NCI-H2196 treated with DMSO at 0.1 percent for 48 hours (cell line): ENCODE measurements around the gene SLC4A8.

ENCODE experiments used
- DNase-seq: peaks from one replicate; lab custom pipeline; 2025; ENCODE audit not compliant: unreplicated experiment; lab: John Stamatoyannopoulos, UW

Gene SLC4A8

DNA sequence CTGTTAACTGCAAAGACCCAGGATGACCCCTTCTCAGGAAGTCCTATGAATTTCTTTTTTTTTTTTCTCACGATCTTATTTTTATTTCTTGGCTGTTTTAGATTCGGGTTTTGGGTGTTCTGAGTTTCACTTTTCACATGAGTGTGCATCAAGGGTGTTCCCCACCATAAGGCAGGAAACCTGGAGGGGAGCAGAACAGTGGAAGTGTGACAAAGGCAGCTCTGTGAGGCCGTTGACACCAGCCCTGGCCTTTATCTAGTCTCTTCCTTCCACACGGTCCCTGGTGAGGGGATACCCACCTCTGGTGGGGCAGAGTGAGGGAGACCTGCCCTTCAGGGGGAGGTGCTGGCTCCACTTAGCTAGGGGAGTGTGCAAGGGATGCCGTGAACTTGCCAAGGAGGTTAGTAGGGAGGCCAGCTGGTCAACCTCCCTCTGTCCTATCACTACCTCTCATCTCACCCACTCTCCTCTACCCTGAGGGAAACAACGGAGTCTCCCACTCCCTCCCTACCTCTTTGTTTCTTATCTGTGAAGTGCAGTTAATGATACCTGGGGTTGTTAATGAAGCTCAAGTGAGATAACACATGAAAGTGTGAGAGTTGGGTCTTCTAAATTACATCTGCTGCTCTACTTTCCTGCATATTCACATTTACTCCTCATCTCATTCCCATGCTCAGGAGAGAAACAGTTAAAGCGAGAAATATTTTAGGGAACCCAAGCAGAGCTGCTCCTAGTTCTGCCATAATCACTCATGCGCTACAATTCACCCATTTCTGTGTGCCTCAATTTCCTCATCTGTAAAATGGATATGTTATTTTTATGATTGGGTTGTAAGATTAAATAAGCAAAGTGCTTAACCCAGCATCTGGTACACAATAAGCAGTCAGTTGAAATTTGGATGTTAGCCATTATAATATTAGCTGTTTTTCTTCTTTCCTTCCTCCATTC is 29.1 kb upstream of the SLC4A8 start:
- DNase-seq, result no peak

DNA sequence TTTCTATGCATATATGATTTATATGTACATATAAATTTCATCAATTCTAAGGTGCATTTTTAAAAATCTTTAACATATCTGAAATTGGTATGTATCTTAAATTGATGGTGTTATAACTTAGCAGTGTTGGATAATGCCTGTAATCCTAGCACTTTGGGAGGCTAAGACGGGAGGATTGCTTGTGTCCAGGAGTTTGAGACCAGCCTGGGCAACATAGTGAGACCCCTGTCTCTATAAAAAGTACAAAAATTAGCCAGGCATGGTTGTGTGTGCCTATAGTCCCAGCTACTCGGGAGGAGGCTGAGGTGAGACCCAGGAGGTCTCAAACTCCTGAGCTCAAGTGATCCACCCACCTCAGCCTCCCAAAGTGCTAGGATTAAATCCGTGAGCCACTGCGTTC is 27.0 kb upstream of the SLC4A8 start:
- no peak for DNase-seq

DNA sequence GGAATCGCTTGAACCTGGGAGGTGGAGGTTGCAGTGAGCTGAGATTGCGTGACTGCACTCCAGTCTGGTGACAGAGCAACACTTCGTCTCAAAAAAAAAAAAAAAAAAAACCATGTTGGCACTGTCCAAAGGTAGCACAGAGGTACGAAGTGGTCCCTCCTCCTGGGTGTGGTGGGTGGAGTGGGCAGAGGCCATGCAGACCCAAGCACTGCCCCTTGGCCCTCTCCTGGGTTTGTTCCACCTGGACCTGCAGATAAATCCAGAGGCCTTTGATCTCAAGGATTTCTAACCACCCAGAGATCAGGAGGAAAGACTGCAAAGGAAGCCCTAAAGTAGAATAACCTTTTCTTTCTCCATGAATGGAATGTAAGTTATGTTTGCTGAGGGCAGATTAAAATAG is 24.7 kb upstream of the SLC4A8 start:
- no peak for DNase-seq

DNA sequence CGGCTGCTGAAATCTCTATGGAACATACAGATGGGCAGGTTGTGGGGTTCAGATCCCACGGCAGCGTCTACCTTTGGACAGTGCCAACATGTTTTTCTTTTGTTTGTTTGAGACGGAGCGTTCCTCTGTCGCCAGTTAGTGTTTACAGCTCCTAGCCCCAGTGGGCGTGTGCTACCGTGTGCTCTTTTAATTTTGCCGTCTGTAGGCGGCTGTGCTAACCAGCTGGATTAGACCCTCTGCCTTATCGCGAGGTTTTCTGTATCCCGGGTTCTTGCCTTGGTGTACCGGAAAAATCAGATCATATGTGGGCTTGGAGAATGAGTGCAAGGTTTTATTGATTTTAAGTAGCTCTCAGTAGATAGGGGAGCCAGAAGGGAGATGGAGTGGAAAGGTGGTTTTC is 23.6 kb upstream of the SLC4A8 start:
- DNase-seq, result no peak

DNA sequence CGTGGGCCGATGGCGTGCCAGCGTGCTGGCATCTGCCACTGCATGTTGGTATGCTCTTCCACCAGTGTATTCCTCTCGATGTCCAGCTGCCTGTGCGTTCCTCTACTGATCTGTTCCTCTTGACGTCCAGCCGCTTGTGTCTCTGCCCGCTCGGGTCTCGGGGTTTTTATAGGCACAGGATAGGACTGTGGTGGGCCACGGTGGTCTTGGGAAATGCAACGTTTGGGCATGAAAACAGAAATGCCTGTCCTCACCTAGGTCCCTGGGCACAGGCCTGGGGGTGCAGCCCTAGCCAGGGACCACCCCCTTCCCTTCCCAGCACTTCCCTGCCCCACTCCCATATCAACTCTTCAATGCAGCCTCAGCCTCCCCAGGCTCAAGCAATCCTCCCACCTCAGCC is 23.1 kb upstream of the SLC4A8 start:
- DNase-seq, result no peak

DNA sequence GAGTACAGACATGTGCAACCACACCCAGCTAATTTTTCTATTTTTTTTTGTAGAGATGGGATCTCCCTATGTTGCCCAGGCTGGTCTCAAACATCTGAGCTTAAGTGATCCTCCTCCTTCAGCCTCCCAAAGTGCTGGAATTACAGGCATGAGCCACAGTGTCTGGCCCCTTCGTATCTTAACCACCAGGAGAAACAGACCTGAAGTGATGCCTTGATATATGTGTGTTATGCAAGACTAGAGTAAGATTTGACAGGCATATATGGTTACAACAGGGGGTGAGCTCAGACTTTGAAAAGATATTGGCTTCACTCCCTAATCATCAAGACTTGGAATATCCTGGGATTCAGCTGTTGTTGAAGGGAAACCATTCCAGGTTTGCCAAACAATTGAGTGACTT is 22.7 kb upstream of the SLC4A8 start:
- DNase-seq, result no peak

DNA sequence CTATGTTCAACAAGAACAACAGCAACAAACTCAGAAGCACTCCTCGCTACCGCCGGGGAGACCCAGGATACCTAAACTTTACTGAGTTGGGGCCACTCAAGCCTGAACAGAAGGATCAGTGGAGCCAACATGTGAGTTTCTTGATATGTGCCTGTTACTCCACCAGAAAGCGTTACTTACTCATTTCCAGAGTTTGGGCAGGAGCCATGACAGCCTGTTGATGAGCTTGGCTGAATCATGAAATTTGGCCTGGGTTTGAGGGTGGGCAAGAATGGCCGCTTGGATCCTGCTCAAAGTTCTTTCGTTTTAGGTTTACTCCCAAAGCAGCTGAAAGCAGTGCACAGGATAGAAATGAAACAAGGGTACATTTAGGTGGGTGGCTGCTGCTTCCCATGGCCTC is 21.5 kb upstream of the SLC4A8 start:
- DNase-seq, result no peak

DNA sequence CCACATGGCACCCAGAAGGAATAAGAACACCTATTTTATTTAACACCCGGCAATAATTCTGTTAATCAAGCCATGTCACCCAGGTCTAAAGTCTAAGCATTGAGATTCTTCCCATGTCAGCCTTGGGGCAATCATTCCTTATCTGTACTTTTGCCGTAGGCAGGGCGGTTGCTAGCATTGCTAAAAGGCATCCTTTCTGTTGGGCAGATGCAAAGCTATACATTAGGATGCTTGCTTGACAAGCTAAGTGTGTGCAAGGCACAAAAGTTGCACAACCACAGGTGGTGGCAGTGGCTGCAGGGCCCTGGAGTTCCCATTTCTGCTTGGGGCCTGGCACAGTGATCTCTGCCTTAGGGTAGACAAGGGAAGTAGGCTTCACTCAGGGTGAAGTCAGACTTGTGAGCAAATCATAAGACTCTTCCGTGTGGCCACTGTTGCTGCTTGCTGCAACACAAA is 20.9 kb upstream of the SLC4A8 start:
- no peak for DNase-seq

DNA sequence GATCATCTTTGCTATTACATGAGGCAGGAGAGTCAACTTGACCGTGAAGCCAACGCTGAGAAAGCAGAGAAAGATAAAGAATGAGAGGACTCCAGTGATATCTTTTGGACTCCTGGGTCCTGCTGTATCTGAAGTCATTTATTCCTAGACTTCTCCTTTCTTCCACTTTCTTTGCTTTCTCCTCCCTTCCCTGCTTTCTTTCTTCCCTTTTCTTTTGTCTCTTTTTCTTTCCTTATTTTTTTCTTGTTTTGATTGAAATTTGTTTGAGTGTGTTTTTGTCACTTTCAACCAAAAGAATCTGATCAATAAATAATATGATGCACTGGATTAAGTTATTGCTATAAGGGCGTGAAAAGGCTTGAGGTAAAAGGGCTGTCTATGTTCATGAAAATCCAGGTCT is 20.0 kb upstream of the SLC4A8 start:
- no peak for DNase-seq

DNA sequence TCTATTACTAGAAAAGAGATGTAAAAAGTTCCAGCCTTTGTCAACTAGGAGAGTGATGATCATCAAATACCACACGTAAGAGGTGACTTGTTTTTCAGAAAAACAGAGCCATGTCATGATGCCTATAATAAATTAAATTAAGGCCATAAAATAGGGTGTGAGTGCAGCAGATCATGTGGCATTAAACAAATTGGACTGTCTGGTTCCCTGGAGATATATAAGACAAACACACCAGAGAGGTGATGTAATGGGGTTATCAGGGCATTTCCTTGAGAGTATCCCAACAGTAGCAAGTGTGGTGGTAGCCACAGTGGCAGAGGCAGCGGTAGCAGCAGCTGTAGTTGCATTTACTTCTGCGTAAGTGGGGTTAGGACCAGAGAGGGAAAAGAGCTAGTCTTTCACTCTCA is 18.8 kb upstream of the SLC4A8 start:
- no peak for DNase-seq

DNA sequence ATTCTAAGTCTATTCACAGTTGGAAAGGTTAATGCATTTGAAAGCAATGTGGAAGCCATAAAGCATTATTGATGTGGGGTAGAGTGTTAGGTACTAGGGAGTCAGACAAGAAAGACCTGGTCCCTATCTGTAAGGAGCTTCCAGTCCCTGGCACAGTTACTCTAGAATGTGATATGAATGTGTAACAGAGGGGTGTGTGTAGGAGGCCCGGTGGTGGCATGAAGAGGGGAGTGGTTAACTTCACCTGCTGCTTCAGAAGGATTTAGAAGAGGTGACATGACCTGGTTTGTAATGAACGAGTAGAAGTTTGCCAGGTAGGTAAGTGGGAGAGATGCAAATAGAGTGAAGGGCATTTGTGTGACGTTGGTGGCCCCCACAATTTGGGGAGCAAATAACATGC is 18.3 kb upstream of the SLC4A8 start:
- DNase-seq, result no peak

DNA sequence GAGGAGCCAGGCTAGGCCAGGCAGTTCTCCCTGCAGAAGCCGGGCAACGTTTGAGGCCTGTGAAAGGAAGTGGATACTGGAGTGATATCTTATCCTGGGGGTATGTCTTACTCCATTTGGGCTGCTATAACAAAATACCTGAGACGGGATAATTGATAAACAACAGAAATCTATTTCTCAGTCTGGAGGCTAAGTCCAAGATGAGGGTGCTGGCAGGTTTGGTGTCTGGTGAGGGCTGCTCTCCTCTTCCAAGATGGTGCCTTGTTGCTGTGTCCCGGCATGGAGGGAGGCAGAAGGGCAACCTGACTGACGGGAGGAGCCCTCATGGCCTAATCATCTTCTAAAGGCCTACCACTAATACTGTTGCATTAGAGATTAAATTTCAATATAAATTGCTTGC is 17.8 kb upstream of the SLC4A8 start:
- no peak for DNase-seq

DNA sequence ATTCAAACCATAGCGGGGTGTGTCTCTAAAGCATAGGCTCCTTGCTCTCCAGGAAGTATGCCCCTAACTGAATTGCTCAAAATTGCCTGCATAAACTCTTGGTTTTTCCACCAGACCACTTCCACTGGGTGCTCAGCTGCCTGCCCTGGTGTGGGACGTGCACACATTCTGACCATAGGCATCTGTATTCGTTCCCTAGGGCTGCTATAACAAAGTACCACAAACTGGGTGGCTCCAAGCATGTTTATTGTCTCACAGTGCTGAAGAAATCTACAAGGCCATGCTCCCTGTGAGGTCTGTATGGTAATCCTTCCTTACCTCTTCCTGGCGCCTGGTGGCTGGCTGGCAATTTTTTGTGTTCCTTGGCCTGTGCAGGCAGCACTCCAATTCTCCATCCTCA is 17.0 kb upstream of the SLC4A8 start:
- no peak for DNase-seq

DNA sequence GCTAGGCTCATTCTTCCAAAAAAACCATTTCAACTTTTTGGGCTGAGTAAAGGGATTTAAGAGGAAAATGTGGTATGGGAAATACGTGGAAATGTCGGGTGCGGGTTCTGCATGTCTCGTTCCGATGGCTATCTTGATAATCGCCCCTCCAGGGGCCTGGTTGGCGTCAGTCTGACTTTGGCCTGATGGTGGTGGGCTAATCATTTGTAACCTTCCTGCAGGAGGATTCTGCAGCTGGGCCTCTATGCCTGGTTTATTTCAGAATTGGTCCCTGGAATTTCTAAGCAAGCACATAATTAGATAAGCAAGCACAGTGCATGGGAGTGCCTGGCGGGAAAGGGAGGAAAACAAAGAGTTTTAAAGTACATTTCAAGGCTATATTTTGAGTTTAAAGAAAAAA is 14.8 kb upstream of the SLC4A8 start:
- DNase-seq, result no peak

DNA sequence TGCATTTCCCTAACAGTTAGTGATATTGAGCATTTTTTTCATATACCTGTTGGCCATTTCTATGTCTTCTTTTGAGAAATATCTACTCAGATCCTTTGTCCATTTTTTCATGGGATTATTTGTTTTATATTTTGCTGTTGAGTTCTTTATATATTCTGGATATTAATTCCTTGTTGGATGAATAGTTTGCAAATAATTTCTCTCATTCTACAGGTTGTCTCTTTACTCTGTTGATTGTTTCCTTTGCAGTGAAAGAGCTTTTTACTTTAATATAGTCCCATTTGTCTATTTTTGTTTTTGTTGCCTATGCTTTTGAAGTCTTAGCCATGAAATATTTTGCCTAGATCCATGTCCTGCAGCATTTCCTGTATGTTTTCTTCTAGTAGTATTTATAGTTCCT is 11.5 kb upstream of the SLC4A8 start:
- DNase-seq, result no peak

DNA sequence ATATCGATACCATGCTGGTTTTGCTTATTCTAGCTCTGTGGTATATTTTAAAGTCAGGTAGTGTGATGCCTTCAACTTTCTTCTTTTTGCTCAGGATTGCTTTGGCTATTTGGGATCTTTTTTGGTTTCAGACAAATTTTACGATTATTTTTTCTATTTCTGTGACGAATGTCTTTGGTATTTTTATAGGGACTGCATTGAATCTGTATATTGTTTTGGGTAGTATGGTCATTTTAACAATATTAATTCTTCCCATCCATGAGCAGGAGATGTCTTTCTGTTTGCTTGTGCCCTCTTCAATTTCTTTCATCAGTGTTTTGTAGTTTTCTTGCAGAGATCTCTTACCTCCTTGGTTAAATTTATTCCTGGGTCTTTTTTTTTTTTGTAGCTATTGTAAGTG is 10.8 kb upstream of the SLC4A8 start:
- no peak for DNase-seq

DNA sequence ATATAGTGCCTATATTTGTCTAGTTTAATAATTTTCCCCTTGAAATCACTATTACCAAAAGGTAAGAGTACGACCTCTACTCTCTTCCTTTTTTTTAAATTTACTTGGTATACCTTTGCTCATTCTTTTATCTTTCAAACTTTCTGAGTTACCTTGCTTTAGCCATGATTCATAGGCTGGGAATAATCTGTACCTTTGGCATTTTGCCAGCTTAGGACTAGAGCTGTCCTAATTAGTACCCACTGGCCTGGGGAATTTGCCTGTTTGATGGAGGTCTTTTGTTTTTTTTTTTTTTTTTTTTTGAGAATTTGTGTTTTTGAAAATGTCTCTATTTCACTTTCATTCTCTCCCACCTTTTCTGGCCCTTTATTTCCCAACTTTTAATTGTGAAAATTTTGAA is 8.7 kb upstream of the SLC4A8 start:
- no peak for DNase-seq

DNA sequence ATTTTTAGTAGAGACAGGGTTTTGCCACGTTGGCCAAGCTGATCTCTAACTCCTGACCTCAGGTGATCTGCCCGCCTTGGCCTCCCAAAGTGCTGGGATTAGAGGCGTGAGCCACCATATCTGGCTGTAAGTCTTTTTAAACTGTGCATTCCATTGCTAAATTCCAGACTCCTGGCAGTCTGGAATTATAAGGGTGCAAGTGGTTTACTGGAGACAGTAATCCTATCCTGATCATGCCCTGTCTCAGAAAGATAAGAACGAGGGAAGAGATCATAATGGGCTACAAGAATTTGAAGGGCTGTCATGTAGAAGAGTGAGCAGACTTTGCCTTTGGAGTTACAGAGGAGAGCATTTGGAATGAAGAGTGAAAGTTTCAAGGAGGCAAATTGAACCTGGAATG is 6.8 kb upstream of the SLC4A8 start:
- DNase-seq, result no peak

DNA sequence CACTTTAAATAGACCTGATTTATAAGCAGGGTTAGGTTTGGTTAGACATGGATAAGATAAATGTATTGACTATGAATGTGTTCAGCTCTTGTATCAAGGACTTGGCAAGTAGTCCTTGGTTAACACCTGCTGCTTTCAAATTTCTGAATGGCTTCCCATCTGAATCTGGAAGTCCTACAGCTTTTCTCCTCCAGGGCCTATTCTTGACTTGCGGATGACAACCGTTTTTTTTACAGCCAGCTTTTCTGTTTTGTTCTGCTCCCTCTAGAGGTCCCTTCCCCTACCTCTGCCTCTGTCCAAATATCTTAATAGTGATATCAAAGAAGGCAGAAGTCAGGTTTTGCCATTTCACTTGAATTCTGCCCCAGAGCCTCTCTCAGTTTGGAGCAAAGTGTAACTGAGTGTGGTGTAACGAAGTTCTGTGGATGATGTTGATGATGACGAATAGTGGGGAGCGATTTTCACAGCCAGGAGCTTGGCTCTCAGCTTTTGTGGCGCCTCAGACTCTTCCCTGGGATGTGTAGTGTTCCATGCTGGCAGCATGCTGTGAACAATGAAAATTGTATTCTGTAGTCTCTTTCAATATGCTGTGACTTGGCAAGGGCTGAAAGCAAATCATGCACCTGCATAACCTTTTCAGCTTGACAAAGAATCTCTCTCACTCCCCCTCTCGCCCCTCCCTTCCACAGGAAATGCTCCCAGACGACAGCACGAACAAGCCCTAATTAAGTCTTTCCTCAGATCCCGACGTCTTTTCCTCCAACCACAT is 5.0 kb upstream of the SLC4A8 start:
- DNase-seq, result peak; percentile 68

DNA sequence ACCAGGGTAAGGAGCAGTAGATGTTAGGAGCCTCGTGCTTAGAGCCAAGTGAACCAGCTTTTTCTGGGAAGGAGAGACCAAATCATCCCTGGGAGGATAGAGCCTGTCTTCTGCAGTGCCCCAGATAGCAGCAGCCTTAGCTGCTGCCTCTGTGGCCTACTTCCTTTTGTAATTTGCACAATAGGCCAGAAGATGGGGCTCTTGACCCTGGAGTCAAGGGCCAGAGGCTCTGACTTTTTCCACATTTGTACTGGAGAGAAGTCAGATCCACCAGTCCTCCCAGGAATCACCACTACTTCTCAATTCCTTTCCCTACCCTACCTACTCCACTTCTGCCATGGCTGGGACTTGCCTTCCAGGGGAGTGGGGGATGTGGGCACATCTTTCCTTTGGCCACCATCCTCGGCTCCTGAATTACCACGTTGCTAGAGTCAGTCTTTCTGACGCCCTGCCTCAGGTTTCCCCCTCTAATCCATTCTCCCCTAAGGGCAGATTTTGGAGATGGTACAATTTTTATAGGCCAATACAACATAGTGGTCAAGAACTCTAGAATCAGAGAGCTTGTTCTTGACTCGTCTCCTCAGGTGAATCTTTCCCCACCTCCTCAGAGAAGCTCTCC is 3.3 kb upstream of the SLC4A8 start:
- DNase-seq, result peak; percentile 64

DNA sequence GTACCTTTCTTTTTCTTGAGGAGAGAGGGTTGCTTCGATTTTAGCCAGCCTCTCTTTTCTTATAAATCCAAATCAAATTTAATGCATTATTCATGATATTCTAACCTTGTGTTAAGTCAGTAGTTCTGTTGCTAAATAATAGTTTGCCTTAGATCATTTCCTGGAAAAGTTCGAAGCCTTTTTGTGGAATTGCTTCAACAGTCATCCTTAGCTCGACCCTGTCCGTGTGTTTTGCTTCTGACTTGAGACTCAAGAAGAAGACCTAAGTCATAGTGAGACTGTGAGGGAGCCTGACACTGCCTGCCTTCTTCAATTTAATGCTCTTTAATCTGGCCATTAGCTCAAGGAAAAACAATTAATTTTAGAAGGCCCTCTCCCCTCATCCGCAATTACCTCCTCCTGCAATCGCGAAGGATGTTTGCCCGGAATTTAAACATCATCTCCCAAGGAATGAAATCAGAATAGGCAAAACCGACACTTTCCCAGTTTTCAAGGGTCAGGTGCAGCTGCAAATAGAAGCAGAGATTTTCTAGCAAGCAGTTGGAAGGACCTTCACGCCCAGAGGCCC is 453 bp upstream of the SLC4A8 start:
- no peak for DNase-seq

DNA sequence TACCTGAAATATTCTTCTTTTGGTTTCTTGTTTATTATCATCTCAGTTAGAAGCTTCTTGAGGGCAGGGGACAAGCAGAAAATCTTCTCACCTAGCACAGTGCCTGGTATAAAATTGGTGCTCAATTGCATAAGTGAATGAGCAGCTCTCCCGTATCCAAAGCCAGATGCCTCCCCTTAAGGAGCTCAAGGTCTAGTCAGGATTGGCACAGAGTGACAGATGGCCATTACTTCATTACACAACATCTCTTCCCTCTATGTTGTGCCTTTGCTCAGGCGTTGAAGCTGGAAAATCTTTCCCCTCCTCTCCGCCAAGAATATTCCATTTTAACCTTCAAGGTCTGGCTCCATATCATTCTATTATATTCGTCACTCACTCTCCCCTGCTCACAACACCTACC is 3.6 kb downstream of the SLC4A8 start:
- no peak for DNase-seq
